A673 (cell line): ENCODE data around the gene MRPL47. TPM values are rescaled to one million over a fixed set of nuclear protein-coding genes. Genes with fewer than 3 reads are reported as not detected.

ENCODE experiments used
- BruUV-seq: library from RNA; stranded (reverse); fragments of 400-500 nt; replicated peaks from 2 replicates; lab custom pipeline; 2021; lab: Mats Ljungman, UMichigan
- CTCF ChIA-PET: fragments of 300-600 bp; sonication (Branson Sonifier 250); formaldehyde crosslinking; loops from one replicate; lab custom pipeline; 2022; ENCODE audit warnings: antibody characterized with exemption; lab: Charles Lee
- POLR2A ChIA-PET: fragments of 300-600 bp; sonication (Branson Sonifier 250); formaldehyde crosslinking; loops from one replicate; lab custom pipeline; 2022; ENCODE audit warnings: antibody characterized with exemption; ENCODE audit not compliant: low non-redundant PET; lab: Charles Lee
- DNase-seq: peaks from one replicate; pipeline ENCODE4 v3.0.0-alpha.2; 2015; ENCODE audit warnings: low spot score
- H3K27ac ChIP-seq: fragments of 200-600 bp; sonication (generic); 2 replicates; pipeline ENCODE4 v1.5.1; 2016; ENCODE audit warnings: mixed run types, low read depth, mild to moderate bottlenecking, mixed read lengths, antibody characterized with exemption, low read length; ENCODE audit not compliant: poor library complexity, severe bottlenecking
- H3K27me3 ChIP-seq: fragments of 200-600 bp; sonication (generic); replicated peaks from 2 replicates; pipeline ENCODE4 v1.6.1; 2017; ENCODE audit warnings: mixed run types, low read depth, mild to moderate bottlenecking, mixed read lengths, antibody characterized with exemption, low read length; ENCODE audit not compliant: insufficient read depth, poor library complexity
- H3K36me3 ChIP-seq: fragments of 200-600 bp; sonication (generic); 2 replicates; pipeline ENCODE4 v1.6.1; 2016; ENCODE audit warnings: mixed run types, mild to moderate bottlenecking, mixed read lengths, antibody characterized with exemption, low read length; ENCODE audit not compliant: insufficient read depth, poor library complexity, severe bottlenecking
- H3K4me1 ChIP-seq: fragments of 200-600 bp; sonication (generic); 2 replicates; pipeline ENCODE4 v1.6.1; 2017; ENCODE audit warnings: mixed run types, mild to moderate bottlenecking, mixed read lengths, antibody characterized with exemption, low read length; ENCODE audit not compliant: insufficient read depth, poor library complexity, severe bottlenecking
- H3K4me3 ChIP-seq: fragments of 200-600 bp; sonication (generic); 2 replicates; pipeline ENCODE4 v1.5.1; 2016; ENCODE audit warnings: low read depth, mixed run types, mild to moderate bottlenecking, mixed read lengths, low read length; ENCODE audit not compliant: poor library complexity, severe bottlenecking
- H3K9me3 ChIP-seq: fragments of 200-600 bp; sonication (generic); 2 replicates; pipeline ENCODE4 v1.6.1; 2016; ENCODE audit warnings: mixed run types, low read depth, mild to moderate bottlenecking, mixed read lengths, antibody characterized with exemption, low read length; ENCODE audit not compliant: poor library complexity, severe bottlenecking
- EZH2 ChIP-seq: fragments of 200-600 bp; sonication (generic); IDR thresholded peaks from 2 replicates; pipeline ENCODE4 v1.6.1; 2017; ENCODE audit warnings: borderline replicate concordance, low read depth, mild to moderate bottlenecking, mixed read lengths, antibody characterized with exemption, low read length; ENCODE audit not compliant: poor library complexity, severe bottlenecking
- intact Hi-C: fragments of 100-400 bp; cut with micrococcal nuclease; formaldehyde crosslinking; loops from one replicate; pipeline ENCODE4 v1.10.0; 2022; ENCODE audit not compliant: unreplicated experiment
- total RNA-seq: library from RNA; stranded (reverse); gene quantifications from 2 replicates; pipeline ENCODE4 v1.2.3, GENCODE V29; 2021
- TF ChIP-seq, protein P1 (sequence below): fragments of 300-800, 200-600 bp; sonication (generic); conservative IDR thresholded peaks from 2 replicates; pipeline ENCODE4 v1.5.1; 2017; ENCODE audit warnings: low read depth, mild to moderate bottlenecking, antibody characterized with exemption, low read length, moderate library complexity, mixed read lengths

MRPL47 gene
- total RNA-seq, 1 experiment from 2014 or later, result 84.6 TPM

DNA sequence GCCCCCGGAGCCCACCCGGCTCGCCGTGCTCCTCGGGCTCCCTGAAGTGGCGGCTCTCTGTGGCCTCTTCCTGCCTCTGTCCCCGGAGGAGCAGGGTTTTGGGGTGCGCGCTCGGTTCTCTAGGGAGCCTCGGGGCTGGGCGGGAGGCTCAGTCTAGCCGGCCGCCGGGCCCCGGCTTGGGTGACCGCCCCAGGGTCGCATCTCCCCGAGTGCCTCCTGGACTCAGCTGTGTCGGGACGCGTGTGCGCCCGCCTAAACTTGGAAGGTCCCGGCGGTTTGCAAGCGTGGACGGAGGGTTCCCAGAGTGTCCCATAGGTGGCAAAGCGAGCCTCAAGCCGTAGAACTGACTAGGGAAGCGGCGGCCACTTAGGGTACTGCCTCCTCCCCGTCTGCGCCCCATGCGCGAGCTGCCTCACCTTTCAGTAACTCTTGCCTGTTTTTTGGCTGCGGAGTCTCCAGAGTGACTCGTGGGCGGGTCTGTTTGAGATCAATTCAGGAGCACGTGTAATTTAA is 41.1 kb downstream of the MRPL47 start:
- no TSS peak for BruUV-seq
- H3K27me3 ChIP-seq, result no peaks in the 10 kb centered on the region
- DNase-seq, result peak; percentile 83
- intact Hi-C loops, result loop anchor here (5.0 kb wide), 1 partner anchor 546 kb away; no protein-coding TSS in a partner anchor
- H3K9me3 ChIP-seq, result no peaks in the 10 kb centered on the region
- POLR2A ChIA-PET, result interaction anchor here (0.6 to 0.7 kb wide), 3 partner anchors 11 to 44 kb away, joined by 3 to 4 read pairs (median 3); no protein-coding TSS in a partner anchor
- no peaks in the 10 kb centered on the region for H3K36me3 ChIP-seq
- CTCF ChIA-PET, result interaction anchor here (0.6 to 0.7 kb wide), 3 partner anchors 87 to 1111 kb away, joined by 3 to 7 read pairs (median 3); no protein-coding TSS in a partner anchor
- H3K27ac ChIP-seq, result peak overlapping the region; percentile 93
- H3K4me3 ChIP-seq, result peak overlapping the region; percentile 90
- TF ChIP-seq, protein P1, sequence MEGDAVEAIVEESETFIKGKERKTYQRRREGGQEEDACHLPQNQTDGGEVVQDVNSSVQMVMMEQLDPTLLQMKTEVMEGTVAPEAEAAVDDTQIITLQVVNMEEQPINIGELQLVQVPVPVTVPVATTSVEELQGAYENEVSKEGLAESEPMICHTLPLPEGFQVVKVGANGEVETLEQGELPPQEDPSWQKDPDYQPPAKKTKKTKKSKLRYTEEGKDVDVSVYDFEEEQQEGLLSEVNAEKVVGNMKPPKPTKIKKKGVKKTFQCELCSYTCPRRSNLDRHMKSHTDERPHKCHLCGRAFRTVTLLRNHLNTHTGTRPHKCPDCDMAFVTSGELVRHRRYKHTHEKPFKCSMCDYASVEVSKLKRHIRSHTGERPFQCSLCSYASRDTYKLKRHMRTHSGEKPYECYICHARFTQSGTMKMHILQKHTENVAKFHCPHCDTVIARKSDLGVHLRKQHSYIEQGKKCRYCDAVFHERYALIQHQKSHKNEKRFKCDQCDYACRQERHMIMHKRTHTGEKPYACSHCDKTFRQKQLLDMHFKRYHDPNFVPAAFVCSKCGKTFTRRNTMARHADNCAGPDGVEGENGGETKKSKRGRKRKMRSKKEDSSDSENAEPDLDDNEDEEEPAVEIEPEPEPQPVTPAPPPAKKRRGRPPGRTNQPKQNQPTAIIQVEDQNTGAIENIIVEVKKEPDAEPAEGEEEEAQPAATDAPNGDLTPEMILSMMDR, result peak; percentile 41
- TF ChIP-seq EZH2, result no peak
- peaks cover 12% of the 10 kb centered on the region for H3K4me1 ChIP-seq

DNA sequence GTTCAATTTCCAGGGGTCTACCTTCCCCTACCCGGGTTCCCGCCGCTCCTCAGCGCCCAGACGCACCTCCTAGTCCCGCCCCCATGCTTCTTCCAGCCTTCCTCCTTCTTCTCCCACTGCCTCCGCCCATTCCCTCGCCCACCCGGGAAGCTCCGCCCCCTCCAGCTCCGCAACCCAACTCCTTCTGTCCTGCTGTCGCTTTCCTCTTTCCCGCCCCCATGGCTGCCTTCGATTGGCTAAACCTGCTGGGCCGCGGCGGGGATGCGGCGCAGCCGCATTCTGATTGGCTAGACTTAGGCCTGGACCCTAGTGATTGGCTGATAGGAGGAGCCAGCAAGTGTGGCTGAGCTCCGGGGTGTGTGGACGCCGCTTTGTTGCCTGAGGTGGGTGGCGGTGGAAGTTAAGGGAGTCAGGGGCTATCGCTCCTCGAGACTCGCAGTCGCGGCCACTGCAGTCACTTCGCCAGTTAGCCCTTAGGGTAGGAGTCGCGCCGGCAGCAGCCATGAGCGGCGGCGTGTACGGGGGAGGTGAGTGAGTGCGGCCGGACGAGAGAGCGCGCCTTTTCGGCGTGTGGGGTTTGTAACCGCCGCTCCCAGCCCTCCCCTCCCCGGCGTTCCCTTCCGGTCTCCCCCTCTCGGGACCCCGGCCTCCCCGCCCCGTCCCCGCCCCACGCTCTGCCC is 41.7 kb downstream of the MRPL47 start, which contains the start of gene ACTL6A:
Gene ACTL6A, plus strand, starts transcription at position 336 of the 680 bp plus-strand sequence. Its CDS starts 167 bp downstream, at position 503.
- CTCF ChIA-PET, result interaction anchor here (0.6 to 1.4 kb wide), 3 partner anchors 116 to 1111 kb away, joined by 3 to 7 read pairs (median 5); no protein-coding TSS in a partner anchor
- Histone ChIP-seq H3K27me3 (no peaks in the 10 kb centered on the region), H3K27ac (peak within 1 kb of the TSS; percentile 93), H3K4me3 (peak within 1 kb of the TSS; percentile 90), H3K36me3 (no peaks in the 10 kb centered on the region), H3K9me3 (no peaks in the 10 kb centered on the region), H3K4me1 (peaks cover 14% of the 10 kb centered on the region)
- DNase-seq, result peak; percentile 100
- intact Hi-C loops, result loop anchor here (1.0 to 5.0 kb wide), 2 partner anchors 240 to 545 kb away; no protein-coding TSS in a partner anchor
- no peak for TF ChIP-seq EZH2
- TF ChIP-seq, protein P1, result no peak
- BruUV-seq, result no TSS peak
- POLR2A ChIA-PET, result interaction anchor here (0.6 to 0.8 kb wide), 4 partner anchors 14 to 415 kb away, joined by 4 read pairs; partner anchors contain the start of gene GNB4

DNA sequence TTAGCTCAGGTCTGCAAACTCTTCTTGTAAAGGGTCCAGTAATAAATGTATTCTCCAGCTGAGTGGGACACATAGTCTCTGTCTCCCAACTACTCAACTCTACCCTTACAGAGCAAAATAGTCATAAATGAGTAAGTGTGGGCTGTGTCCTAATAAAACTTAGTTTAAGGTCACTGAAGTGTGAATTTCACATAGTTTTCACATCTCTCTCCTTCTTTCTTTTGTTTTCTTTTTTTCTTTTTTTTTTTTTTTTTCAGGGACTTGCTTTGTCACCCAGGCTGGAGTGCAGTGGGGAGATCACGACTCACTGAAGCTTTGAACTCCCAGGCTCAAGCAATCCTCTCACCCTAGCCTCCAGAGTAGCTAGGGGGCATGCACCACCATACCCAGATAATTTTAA is 43.6 kb downstream of the MRPL47 start:
- Histone ChIP-seq H3K9me3 (no peaks in the 10 kb centered on the region), H3K4me1 (peaks cover 14% of the 10 kb centered on the region), H3K4me3 (no peak overlapping the region), H3K36me3 (no peaks in the 10 kb centered on the region), H3K27ac (no peak overlapping the region), H3K27me3 (no peaks in the 10 kb centered on the region)
- BruUV-seq, result no TSS peak
- POLR2A ChIA-PET, result no interaction called here
- DNase-seq, result no peak
- CTCF ChIA-PET, result interaction anchor here (1.2 kb wide), 1 partner anchor 197 kb away, joined by 16 read pairs; no protein-coding TSS in a partner anchor
- TF ChIP-seq, protein P1, result no peak
- TF ChIP-seq EZH2, result no peak
- intact Hi-C loops, result loop anchor here (5.0 kb wide), 1 partner anchor 543 kb away; no protein-coding TSS in a partner anchor
